NCI-H146 treated with DMSO at 0.1 percent for 48 hours (cell line): Measurements from ENCODE around the gene ATG4B.
"Not testable (repeated sequence)": the region's sequence is repeated elsewhere in the genome, so short reads cannot be mapped to it uniquely, and the experiment has no call there.

Experiments
- DNase-seq: peaks from one replicate; lab custom pipeline; 2025; ENCODE audit not compliant: unreplicated experiment; lab: John Stamatoyannopoulos, UW

ATG4B gene

DNA sequence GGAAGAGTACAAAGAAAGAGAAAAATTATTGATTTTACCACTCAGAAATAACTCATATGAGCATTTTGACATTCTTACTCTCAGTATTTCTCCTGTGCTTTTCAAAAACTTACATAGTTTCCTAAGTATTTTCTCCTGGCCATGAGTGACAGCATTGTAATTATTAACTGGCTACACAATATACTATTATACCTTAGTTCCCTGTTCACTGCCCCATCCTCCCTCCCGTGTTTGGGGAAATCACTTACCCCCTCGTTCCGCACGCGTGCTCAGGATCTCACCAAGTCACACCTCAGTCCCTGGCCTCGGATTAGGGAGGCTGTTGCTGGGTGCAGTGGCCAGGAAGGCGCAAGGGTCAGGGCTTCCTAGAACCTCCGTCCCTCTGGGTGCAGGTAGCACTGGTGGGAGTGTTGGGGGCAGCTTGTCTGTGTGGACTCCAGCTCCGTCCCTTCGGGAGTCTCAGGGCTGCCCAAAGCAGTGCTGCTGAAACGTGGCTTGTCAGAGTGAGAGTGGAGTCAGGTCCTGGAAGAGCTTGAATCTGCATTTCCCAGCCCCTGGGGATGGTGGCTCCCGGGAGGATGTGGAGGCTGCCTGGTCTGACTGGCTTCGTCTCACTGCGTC lies 23.2 kb downstream of the ATG4B start:
- no peak for DNase-seq

DNA sequence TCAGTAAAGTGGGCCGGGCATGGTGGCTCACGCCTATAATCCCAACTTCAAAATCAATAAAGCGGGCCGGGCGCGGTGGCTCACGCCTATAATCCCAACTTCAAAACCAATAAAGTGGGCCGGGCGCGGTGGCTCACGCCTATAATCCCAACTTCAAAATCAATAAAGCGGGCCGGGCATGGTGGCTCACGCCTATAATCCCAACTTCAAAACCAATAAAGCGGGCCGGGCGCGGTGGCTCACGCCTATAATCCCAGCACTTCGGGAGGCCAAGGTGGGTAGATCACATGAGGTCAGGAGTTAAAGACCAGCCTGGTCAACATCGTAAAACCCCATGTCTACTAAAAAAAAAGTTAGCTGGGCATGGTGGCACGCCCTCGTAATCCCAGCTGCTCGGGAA lies 25.2 kb downstream of the ATG4B start:
- not testable (repeated sequence) for DNase-seq

DNA sequence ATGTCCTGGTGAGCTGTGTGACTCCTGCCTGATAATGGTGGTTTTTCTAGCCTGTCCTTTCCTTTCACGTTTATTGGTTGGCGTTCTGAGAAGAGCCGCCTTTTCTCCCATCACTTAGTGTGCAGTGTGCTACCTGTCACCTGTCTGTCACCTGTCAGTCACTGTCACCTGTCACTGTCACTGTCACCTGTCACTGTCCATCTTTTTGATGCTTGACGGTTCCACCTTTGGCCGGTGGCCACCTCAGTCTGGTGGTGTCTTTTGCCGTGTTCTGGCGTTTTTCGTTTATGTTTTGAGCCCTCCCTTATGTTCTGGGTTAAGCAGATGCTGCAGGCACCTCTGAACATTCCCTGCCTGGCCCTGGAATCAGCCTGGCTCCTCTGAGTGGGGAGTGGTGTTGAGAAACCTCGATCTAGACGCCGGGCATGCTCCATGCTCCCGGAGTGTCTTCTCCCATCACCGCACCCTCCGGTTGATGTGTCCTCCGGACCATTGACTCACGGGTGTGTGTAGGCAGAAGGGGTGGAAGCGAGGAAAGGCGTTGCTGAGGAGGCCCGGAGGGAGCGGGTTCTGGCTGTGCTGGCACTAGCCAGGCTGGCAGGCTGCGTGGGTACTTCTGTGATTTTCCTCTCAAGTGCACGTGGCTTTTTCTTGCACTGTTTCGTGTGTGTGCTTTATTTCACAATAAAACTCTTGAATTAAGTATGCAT lies 28.4 kb downstream of the ATG4B start:
- no peak for DNase-seq

DNA sequence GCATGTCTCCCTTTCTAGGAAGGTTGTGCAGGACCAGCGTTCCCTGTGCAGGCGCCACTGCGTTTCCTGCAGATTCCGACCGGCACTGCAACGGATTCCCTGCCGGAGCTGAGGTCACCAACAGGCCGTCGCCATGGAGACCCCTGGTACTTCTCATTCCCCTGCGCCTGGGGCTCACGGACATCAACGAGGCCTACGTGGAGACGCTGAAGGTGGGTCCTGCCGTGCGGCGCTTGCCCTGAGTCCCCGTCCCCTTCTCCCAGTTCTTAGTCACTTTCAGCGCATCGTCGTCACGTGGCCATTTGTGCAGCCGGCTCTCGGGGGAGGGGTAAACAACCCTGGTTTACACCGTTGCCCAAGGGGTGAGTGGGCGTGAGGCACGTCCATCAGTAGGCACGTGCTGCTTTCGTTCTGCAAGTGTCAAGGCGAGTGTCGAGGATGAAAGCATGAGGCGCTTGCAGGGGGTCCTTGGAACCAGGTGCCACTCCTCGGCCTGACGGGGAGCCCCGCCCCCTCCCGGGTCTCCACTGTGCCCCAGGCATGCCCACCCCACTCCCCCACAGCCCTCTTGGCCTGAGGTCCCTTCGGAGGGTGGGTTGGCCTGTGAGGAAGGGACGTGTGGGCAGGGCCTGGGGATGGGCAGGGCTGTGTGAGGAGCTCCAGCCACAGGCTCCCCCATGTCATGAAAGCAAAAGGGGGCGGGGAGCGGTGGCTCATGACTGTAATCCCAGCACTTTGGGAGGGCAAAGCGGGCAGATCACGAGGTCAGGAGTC lies 29.3 kb downstream of the ATG4B start:
- DNase-seq: no peak

DNA sequence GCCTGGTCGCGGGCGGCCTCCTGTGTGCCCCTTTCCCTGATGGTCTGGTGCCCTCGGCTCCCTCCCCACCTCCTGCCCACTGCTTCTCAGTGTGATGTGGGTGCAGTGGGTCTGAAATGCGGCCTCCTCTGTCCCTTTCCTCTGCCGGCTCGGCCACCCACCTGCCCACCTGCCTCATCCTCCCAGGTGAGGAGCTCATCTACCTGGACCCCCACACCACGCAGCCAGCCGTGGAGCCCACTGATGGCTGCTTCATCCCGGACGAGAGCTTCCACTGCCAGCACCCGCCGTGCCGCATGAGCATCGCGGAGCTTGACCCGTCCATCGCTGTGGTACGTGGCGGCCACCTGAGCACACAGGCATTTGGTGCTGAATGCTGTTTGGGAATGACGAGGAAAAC lies 30.9 kb downstream of the ATG4B start:
- DNase-seq: no peak

DNA sequence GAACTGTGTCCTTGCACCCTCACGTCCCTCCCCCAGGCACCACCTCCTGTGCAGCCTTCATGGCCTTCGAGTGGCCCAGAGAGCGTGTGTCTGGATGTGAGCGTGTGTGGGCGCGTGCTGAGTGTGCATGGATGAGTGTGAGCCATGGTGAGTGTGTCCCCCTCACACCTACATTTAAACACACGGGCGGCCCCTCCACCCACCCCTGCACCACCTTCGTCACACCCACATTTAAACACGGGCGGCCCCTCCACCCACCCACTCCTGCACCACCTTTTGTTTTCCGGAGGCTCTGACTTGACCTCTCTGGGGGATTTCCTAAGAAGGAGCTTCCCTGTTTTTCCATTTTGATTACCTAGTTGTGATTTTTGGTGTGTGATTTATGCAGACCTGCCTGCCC lies 31.3 kb downstream of the ATG4B start:
- DNase-seq: no peak

DNA sequence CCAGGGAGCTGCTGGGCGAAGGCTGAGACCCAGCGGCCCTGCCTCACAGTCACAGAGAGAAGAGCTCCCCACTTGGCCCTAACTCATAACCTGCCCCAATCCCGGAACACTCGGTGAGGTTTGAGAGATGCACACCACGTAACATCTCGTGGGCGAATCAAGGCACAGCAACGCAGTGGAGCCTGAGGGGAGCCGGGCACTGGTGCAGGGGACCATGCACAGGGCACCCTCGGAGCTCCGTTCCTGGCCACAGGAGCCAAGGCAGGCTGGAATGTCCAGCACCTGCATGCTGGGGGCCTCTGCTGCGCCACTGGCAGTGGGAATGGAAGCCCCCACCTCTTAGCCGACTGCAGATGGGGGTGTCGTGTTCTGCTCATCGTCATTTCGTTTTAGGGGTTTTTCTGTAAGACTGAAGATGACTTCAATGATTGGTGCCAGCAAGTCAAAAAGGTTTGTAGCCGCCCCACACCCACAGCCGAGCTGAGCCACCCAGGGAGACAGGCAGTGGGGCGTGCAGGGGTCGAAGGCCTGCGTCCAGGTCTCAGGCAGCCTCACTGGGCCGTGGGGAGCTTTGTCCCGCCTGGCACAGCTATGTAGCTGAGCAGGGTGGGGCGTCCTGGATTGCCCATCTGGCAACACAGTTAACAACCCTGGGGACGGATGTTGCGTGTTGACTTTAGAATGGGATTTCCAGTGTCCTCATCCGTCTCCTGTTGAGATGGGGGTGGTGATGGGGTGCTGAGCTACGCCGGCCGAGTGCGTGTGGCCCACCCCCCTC lies 33.0 kb downstream of the ATG4B start:
- DNase-seq: no peak

DNA sequence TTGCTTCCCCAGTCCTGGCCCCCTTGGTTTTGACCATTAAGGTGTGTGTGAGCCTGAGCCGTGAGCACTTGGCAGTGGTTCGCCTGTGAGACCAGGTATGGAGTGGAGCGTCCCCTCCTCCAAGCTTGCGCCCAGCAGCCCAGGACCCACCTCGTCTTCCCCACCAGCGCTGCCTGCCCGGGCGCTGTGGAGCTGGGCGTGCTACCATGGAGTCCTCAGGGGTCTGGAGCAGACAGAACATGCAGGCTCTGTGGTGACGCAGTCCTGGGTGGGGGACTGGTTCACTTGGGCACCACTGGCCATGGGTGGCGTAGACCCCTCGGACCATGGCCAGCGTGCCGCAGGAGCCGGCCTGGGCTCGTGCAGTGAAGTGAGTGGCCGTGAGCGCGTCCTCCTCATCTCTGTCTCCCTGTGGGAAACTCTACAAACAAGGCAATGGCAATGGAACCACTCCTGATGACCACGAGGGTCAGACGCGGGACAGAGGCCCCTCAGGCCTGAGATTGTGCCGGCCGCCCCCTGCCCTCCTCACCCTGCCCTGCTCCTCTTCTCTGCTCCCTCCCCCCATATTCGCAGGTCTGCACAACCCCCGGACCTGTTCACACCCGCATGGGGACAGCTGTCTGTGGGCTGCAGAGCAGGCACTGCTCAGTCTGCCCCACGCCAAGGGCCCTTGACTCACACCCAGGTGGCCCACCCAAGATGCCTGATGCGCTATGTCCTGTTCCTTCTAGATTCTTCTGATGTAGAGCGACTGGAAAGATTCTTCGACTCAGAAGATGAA lies 34.2 kb downstream of the ATG4B start:
- DNase-seq: no peak

DNA sequence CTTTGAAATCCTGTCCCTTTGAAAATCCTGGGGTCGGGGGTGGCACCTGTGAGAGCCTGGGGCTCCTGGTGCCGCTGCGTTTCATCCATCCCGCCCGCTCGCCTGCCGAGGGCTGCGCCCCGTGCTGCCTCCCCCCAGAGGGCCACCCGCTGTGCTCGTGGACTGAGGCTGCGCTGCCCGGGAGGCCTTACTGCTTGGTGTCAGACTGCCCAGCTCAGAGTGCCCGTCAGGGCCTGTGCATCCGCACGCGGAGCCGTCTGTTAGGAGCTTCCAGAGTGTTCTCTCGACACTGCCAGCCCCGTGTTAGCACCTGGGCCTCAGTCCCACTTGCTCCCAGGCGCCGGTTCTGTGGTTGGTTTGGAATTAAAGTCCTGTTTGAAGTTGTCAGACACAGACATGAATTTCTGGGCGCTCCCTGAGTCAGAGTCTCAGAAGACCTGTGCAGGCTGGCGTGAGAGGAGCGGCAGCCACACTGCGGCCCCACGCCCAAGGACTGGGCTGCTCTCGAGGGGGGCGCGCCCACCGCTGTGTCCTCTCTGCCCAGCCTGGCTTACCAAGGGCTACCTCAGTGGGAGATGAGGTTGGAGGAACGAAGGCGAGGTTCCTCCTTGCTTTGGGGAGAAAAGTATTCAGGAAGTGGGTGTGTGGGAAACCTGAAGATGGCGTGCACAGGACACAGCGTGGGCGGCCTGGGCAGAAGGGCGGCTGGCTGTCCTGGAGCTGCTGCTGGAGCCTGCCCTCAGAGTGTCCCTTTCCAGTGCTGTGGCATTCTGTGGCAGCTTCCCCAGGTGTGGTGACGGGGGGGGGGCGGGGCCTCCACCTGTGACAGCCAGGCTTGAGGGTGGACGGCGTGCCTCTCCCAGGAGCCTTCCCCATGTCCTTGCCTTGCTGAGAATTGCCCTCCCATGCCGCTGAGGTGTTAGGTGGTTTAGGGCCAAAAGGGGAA lies 35.0 kb downstream of the ATG4B start:
- DNase-seq: no peak

DNA sequence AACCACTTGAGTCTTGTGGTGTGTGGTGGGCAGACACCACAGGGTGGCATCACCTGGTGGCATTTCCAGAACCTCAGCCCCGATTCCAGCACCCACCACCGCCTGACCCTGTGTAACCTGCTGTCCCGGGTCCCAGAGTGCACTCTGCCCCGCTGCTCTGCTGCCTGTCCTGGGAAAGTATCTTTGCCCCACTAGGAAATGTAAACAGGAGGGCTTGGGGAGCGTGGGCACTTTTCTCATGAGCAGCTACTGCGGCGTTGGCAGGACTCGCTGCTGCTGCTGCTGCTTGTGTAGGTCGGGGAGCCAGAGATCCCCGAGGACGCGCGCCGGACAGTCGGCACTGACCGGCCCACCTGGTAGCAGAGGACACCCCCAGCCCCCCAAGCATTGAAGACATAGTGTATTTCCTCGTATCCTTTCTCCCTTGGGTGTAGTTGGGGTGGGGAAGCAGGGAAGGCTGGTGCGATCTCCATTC lies 35.7 kb downstream of the ATG4B start:
- DNase-seq: no peak

DNA sequence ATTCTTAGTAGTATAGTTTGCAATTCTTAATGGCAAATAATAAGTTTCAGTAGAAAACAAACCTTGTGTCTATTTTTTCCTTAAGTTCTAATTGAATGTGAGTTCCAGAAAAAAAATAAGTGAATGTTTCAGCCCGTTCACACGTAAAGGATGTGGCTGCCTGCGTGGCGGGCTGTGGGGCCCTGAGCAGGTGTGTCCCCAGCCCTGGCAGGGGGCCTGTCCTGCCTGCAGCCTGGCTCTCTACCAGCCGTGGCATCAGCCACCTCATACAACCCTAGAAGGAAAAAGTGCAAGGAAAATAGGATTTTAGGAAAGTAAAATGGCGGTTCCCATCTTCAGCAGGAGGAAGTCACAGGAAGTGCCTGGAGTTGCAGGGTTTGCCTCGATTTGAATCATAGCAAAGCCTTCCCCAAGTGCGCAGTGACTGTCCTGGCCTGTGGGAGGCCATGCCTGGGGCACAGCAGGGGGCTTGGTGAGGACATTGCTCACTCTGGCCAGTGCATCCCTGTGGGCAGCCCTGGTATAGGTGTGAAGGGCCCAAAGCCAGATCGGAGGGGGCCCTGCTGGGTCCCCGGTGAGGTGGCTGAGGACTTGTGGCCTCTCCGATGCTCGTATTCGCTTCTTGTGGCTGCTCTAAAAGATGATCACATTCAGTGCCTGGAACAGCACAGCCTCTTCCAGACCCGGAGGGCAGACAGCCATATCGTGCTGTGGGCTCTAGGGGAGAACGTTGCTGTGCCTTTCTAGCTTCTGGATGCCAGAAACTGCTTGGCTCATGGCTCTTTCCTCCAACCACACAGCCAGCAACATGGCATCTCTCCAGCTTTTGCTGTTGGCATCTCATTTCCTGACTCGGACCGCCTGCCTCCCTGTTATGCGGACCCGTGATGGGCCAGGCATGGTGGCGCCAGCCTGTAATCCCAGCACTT lies 36.6 kb downstream of the ATG4B start:
- no peak for DNase-seq

DNA sequence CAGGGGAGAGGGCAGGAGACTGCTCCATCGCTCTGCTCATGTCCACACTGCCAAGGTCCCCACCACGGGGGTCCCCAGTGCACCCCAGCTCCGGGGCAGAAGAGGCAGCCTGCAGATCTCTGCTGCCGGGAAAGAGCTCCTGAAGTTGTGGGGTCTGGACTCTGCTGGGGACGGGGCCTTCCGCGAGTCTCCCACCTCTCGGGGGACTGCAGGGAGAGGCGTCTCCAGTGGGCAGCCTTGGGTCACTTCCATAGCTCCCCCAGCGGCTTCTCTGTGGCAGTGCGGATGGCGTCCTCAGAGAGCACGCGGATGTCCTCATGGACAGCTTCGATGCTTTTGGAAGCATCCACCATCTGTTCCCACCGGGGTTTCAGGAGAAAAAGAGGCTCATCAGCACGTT lies 38.4 kb downstream of the ATG4B start:
- DNase-seq: no peak

DNA sequence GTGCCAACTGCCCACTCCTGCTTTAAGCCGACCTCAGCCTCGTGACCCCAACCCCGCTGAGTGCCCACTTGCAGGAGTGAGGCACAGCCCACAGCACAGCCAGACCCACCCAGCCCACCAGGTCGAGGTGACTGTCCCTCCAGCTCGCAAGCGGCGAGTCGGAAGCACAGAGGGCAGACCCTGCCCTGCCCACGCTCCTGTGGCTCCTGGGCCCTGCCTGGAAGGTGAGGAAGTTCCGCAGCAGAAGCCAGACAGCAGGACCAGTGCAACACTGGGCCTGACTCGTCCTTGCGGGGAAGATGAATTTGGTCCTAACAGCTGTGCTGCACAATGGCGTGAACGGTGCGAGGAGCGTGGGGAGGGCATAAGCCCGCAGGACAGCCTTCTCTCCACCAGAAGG lies 39.2 kb downstream of the ATG4B start:
- DNase-seq: no peak

DNA sequence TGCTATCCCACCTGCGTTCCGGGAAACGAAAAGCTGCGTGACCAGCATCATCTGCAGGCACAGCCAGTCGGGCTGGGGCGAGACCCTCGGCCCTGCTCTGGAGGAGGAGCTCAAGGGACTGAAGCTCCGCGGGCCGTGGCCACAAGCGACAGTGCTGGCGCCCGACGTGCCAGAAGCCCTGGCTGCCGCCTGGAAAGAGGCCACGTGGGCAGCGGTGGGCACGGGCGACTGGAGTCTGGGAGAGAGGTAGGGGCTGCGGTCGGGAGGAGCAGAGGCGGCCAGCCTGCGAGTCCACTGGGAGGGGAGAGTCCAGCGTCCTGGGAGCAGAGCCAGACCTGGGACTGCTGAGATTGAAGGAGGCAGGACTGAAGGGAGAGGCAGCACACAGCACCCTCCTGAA lies 39.9 kb downstream of the ATG4B start:
- DNase-seq: no peak

DNA sequence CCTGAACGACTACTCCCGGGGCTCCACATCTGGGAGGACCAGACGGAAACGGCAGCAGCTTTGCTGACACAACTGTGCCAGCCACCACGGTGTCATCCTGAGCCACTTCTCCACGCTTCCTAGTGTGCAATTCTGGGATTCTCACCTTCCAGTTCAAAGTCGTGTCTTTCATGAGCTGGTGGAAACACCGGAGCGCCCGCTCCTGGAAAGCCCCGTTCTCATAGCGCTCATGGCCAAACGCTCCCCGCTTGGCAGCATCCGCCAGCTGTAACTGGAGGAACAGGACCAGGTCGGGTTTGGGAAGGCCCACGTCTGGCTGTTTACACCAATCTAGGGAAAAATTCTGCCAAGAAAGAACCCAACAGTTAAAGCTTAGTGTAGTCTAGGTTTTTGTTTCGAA lies 40.8 kb downstream of the ATG4B start:
- DNase-seq: no peak

DNA sequence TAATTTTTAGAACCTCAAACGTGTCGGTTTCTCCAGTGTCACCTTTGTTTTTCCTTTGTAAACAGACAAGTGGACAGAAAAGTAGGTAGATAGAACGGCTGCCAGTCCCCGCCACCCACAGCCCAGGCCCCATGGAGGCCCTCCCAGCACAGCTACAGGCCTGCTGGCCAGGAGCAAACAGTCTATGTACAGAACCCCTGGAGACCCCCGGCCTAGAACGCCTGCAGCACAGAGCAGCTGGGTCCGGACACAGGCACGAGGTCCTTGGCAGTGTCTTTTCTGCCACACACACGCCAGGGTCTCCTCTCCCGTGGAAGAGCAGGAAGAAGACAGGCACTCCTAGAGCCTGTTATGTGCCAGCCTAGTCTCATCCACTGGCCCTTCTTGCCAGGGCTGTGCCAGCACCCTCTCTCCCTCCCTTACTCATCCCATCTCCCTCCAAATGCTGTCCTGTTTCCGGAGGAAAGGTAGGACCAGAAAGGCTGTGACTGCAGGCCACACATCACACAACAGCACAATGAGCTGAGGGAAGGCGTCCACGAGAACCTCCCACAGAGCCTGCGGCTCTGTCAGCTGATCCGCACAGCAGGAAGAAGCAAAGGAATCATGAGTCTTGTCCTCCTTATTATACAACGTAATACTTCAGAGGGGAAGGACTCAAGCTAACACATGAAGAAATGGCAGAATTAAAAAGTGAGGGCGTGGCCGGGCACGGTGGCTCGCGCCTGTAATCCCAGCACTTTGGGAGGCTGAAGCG lies 41.5 kb downstream of the ATG4B start:
- no peak for DNase-seq

DNA sequence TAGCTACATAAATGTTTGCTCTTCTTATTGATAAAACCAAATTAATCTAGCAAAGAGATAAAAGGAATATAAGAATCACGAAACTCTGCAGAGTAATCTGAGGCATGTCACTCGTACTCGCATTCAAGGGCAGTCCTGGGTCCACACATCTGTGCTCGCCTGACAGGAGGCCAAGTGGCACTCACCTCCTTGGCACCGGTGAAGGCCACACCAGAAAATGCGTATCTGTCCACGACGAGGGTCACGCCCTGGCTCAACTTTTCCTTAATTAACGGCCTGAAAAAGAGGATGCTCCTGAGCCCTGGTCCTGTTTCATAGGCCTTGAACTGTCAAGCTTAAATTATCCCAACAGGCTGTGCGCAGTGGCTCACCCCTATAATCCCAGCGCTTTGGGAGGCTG lies 42.6 kb downstream of the ATG4B start:
- DNase-seq: no peak
